ENCODE results near the gene WDR89.
"Not testable (repeated sequence)": the region's sequence is repeated elsewhere in the genome, so short reads cannot be mapped to it uniquely, and the experiment has no call there.

WDR89 gene

GRCh38 chr14:63642229-63642611 is 549 bp upstream of the WDR89 start:
- peak; percentile 90 for DNase-seq
- H3K4me1 Mint-ChIP-seq, result peaks cover 39% of the 10 kb centered on the region
- H3K27ac Mint-ChIP-seq, result peak overlapping the region; percentile 93
- H3K36me3 Mint-ChIP-seq, result peaks cover 19% of the 10 kb centered on the region
- no peaks in the 10 kb centered on the region for H3K9me3 Mint-ChIP-seq
- CTCF ChIA-PET, result interaction anchor here (1.1 to 2.3 kb wide), 4 partner anchors 10 to 253 kb away, joined by 3 to 10 read pairs (median 4); no protein-coding TSS in a partner anchor
- H3K27me3 Mint-ChIP-seq, result no peaks in the 10 kb centered on the region
- peak overlapping the region; percentile 77 for H3K4me3 Mint-ChIP-seq

- Mint-ChIP-seq H3K4me1 (peaks cover 58% of the 10 kb centered on the region), H3K4me3 (no peak overlapping the region), H3K36me3 (peaks cover 43% of the 10 kb centered on the region), H3K27me3 (no peaks in the 10 kb centered on the region), H3K27ac (no peak overlapping the region), H3K9me3 (peaks cover 23% of the 10 kb centered on the region)
- no peak for DNase-seq
- CTCF ChIA-PET, result no interaction called here
Observed at GRCh38 chr14:63638493-63638892, 3.2 kb downstream of the WDR89 start.

GRCh38 chr14:63636094-63636635 is 5.5 kb downstream of the WDR89 start:
- peaks cover 43% of the 10 kb centered on the region for H3K36me3 Mint-ChIP-seq
- peaks cover 52% of the 10 kb centered on the region for H3K4me1 Mint-ChIP-seq
- CTCF ChIA-PET, result interaction anchor here (6.4 kb wide), 1 partner anchor 134 kb away, joined by 69 read pairs; no protein-coding TSS in a partner anchor
- H3K4me3 Mint-ChIP-seq, H3K27ac Mint-ChIP-seq, DNase-seq, H3K27me3 Mint-ChIP-seq: not testable (repeated sequence)
- peaks cover 23% of the 10 kb centered on the region for H3K9me3 Mint-ChIP-seq

GRCh38 chr14:63633801-63634200 is 7.9 kb downstream of the WDR89 start:
- no peak for DNase-seq
- no peaks in the 10 kb centered on the region for H3K27me3 Mint-ChIP-seq
- peaks cover 23% of the 10 kb centered on the region for H3K9me3 Mint-ChIP-seq
- CTCF ChIA-PET, result interaction anchor here (0.6 to 6.4 kb wide), 8 partner anchors 23 to 660 kb away, joined by 3 to 69 read pairs (median 3); partner anchors contain the start of genes ESR2 and PPP2R5E
- H3K4me1 Mint-ChIP-seq, result peaks cover 35% of the 10 kb centered on the region
- peaks cover 42% of the 10 kb centered on the region for H3K36me3 Mint-ChIP-seq
- no peak overlapping the region for H3K27ac Mint-ChIP-seq
- no peak overlapping the region for H3K4me3 Mint-ChIP-seq

GRCh38 chr14:63632932-63633514 is 8.6 kb downstream of the WDR89 start:
- H3K4me3 Mint-ChIP-seq, result no peak overlapping the region
- peaks cover 23% of the 10 kb centered on the region for H3K9me3 Mint-ChIP-seq
- H3K27me3 Mint-ChIP-seq, result no peaks in the 10 kb centered on the region
- no peak for DNase-seq
- H3K27ac Mint-ChIP-seq, result no peak overlapping the region
- peaks cover 39% of the 10 kb centered on the region for H3K36me3 Mint-ChIP-seq
- H3K4me1 Mint-ChIP-seq, result peaks cover 31% of the 10 kb centered on the region
- CTCF ChIA-PET, result interaction anchor here (0.8 to 6.4 kb wide), 9 partner anchors 9 to 661 kb away, joined by 3 to 69 read pairs (median 3); partner anchors contain the start of genes ESR2, PPP2R5E and WDR89

GRCh38 chr14:63624701-63625100 is 17.0 kb downstream of the WDR89 start:
- no peak for DNase-seq
- Mint-ChIP-seq H3K9me3 (no peaks in the 10 kb centered on the region), H3K36me3 (peaks cover 25% of the 10 kb centered on the region), H3K4me3 (no peak overlapping the region), H3K27ac (no peak overlapping the region), H3K4me1 (no peaks in the 10 kb centered on the region), H3K27me3 (no peaks in the 10 kb centered on the region)
- CTCF ChIA-PET, result interaction anchor here (1.5 kb wide), 1 partner anchor 145 kb away, joined by 3 read pairs; no protein-coding TSS in a partner anchor

GRCh38 chr14:63624203-63624602 is 17.5 kb downstream of the WDR89 start:
- H3K27ac Mint-ChIP-seq, result no peak overlapping the region
- peaks cover 22% of the 10 kb centered on the region for H3K36me3 Mint-ChIP-seq
- no peaks in the 10 kb centered on the region for H3K9me3 Mint-ChIP-seq
- CTCF ChIA-PET, result interaction anchor here (1.5 kb wide), 1 partner anchor 146 kb away, joined by 3 read pairs; no protein-coding TSS in a partner anchor
- H3K4me1 Mint-ChIP-seq, result no peaks in the 10 kb centered on the region
- H3K4me3 Mint-ChIP-seq, result no peak overlapping the region
- no peak for DNase-seq
- no peaks in the 10 kb centered on the region for H3K27me3 Mint-ChIP-seq

- peaks cover 22% of the 10 kb centered on the region for H3K36me3 Mint-ChIP-seq
- H3K4me1 Mint-ChIP-seq, CTCF ChIA-PET, H3K4me3 Mint-ChIP-seq, H3K27me3 Mint-ChIP-seq, DNase-seq, H3K9me3 Mint-ChIP-seq, H3K27ac Mint-ChIP-seq: not testable (repeated sequence)
Observed at GRCh38 chr14:63621975-63622374, 19.7 kb downstream of the WDR89 start.

- CTCF ChIA-PET, result interaction anchor here (1.5 kb wide), 1 partner anchor 25 kb away, joined by 4 read pairs; no protein-coding TSS in a partner anchor
- no peak overlapping the region for H3K27ac Mint-ChIP-seq
- no peak overlapping the region for H3K4me3 Mint-ChIP-seq
- H3K9me3 Mint-ChIP-seq, result no peaks in the 10 kb centered on the region
- no peaks in the 10 kb centered on the region for H3K27me3 Mint-ChIP-seq
- H3K36me3 Mint-ChIP-seq, result peaks cover 29% of the 10 kb centered on the region
- H3K4me1 Mint-ChIP-seq, result peaks cover 13% of the 10 kb centered on the region
- DNase-seq, result no peak
Observed at GRCh38 chr14:63616015-63616414, 25.7 kb downstream of the WDR89 start.

- Mint-ChIP-seq H3K27me3 (no peaks in the 10 kb centered on the region), H3K4me3 (no peak overlapping the region), H3K9me3 (no peaks in the 10 kb centered on the region), H3K4me1 (peaks cover 13% of the 10 kb centered on the region), H3K27ac (no peak overlapping the region), H3K36me3 (peaks cover 27% of the 10 kb centered on the region)
- no peak for DNase-seq
- CTCF ChIA-PET, result no interaction called here
Observed at GRCh38 chr14:63614679-63615363, 26.9 kb downstream of the WDR89 start.

- CTCF ChIA-PET, result no interaction called here
- Mint-ChIP-seq H3K27ac (no peak overlapping the region), H3K4me3 (no peak overlapping the region), H3K4me1 (peaks cover 4% of the 10 kb centered on the region), H3K9me3 (no peaks in the 10 kb centered on the region), H3K36me3 (peaks cover 22% of the 10 kb centered on the region), H3K27me3 (no peaks in the 10 kb centered on the region)
- no peak for DNase-seq
Observed at GRCh38 chr14:63611078-63611477, 30.6 kb downstream of the WDR89 start.

- no peak overlapping the region for H3K27ac Mint-ChIP-seq
- no peaks in the 10 kb centered on the region for H3K4me1 Mint-ChIP-seq
- no peak for DNase-seq
- H3K27me3 Mint-ChIP-seq, result no peaks in the 10 kb centered on the region
- no peak overlapping the region for H3K4me3 Mint-ChIP-seq
- CTCF ChIA-PET, result no interaction called here
- H3K9me3 Mint-ChIP-seq, result no peaks in the 10 kb centered on the region
- peaks cover 31% of the 10 kb centered on the region for H3K36me3 Mint-ChIP-seq
Observed at GRCh38 chr14:63605041-63605532, 36.6 kb downstream of the WDR89 start.

GRCh38 chr14:63604626-63605025 is 37.0 kb downstream of the WDR89 start:
- no peak for DNase-seq
- Mint-ChIP-seq H3K9me3 (no peaks in the 10 kb centered on the region), H3K36me3 (peaks cover 34% of the 10 kb centered on the region), H3K27me3 (no peaks in the 10 kb centered on the region), H3K4me1 (no peaks in the 10 kb centered on the region), H3K4me3 (no peak overlapping the region), H3K27ac (no peak overlapping the region)
- CTCF ChIA-PET, result no interaction called here

GRCh38 chr14:63603749-63604277 is 37.9 kb downstream of the WDR89 start:
- Mint-ChIP-seq H3K36me3 (peaks cover 41% of the 10 kb centered on the region), H3K4me1 (no peaks in the 10 kb centered on the region), H3K4me3 (no peak overlapping the region), H3K9me3 (peaks cover 3% of the 10 kb centered on the region), H3K27ac (peak overlapping the region; percentile 45), H3K27me3 (no peaks in the 10 kb centered on the region)
- CTCF ChIA-PET, result no interaction called here
- DNase-seq, result no peak

Measured in activated naive CD4-positive, alpha-beta T cell treated with anti-CD3 and anti-CD28 coated beads, Interleukin-2, amount 10 ng/mL, durations not matched to agents 7 days and 5 days (primary cell).